Measurements from ENCODE around the gene KANSL3. TPM values are rescaled to one million over a fixed set of nuclear protein-coding genes. Genes with fewer than 3 reads are reported as not detected.
A peak's percentile ranks its signal among the peaks of the same experiment; 100 is the strongest.
"Not testable (repeated sequence)": the region's sequence is repeated elsewhere in the genome, so short reads cannot be mapped to it uniquely, and the experiment has no call there.

KANSL3 gene
- total RNA-seq, 1 donor from 2014 or later, result 36.3 TPM

- Mint-ChIP-seq H3K4me1 (ENCODE audit: unreplicated experiment) (peaks cover 3% of the 10 kb centered on the region), H3K9me3 (ENCODE audit: unreplicated experiment) (no peaks in the 10 kb centered on the region), H3K27ac (ENCODE audit: unreplicated experiment) (no peak overlapping the region), H3K4me3 (ENCODE audit: unreplicated experiment) (no peak overlapping the region), H3K27me3 (ENCODE audit: unreplicated experiment) (peaks cover 2% of the 10 kb centered on the region), H3K36me3 (ENCODE audit: low read depth, unreplicated experiment) (peaks cover 4% of the 10 kb centered on the region)
- DNase-seq (ENCODE audit: low spot score), result no peak
- no peak for TF ChIP-seq CTCF (IDR thresholded peaks at IDR 0.05; ENCODE audit: unreplicated experiment)
These were observed 17.4 kb upstream of the KANSL3 start for GRCh38 chr2:96655526-96655925.

GRCh38 chr2:96654791-96655190 lies 16.7 kb upstream of the KANSL3 start:
- H3K4me3 Mint-ChIP-seq (ENCODE audit: unreplicated experiment); H3K27me3 Mint-ChIP-seq (ENCODE audit: unreplicated experiment); H3K36me3 Mint-ChIP-seq (ENCODE audit: low read depth, unreplicated experiment); DNase-seq (ENCODE audit: low spot score); H3K4me1 Mint-ChIP-seq (ENCODE audit: unreplicated experiment); H3K27ac Mint-ChIP-seq (ENCODE audit: unreplicated experiment); H3K9me3 Mint-ChIP-seq (ENCODE audit: unreplicated experiment): not testable (repeated sequence)

- H3K36me3 Mint-ChIP-seq (ENCODE audit: low read depth, unreplicated experiment), result peaks cover 9% of the 10 kb centered on the region
- H3K27me3 Mint-ChIP-seq (ENCODE audit: unreplicated experiment), result peaks cover 2% of the 10 kb centered on the region
- no peaks in the 10 kb centered on the region for H3K9me3 Mint-ChIP-seq (ENCODE audit: unreplicated experiment)
- peaks cover 3% of the 10 kb centered on the region for H3K4me1 Mint-ChIP-seq (ENCODE audit: unreplicated experiment)
- TF ChIP-seq CTCF (IDR thresholded peaks at IDR 0.05; ENCODE audit: unreplicated experiment), result no peak
- no peak overlapping the region for H3K4me3 Mint-ChIP-seq (ENCODE audit: unreplicated experiment)
- DNase-seq (ENCODE audit: low spot score), result no peak
- H3K27ac Mint-ChIP-seq (ENCODE audit: unreplicated experiment), result no peak overlapping the region
These were observed 13.7 kb upstream of the KANSL3 start for GRCh38 chr2:96651793-96652192.

- DNase-seq (ENCODE audit: low spot score), result no peak
- no peaks in the 10 kb centered on the region for H3K9me3 Mint-ChIP-seq (ENCODE audit: unreplicated experiment)
- H3K4me3 Mint-ChIP-seq (ENCODE audit: unreplicated experiment), result no peak overlapping the region
- H3K27ac Mint-ChIP-seq (ENCODE audit: unreplicated experiment), result no peak overlapping the region
- H3K36me3 Mint-ChIP-seq (ENCODE audit: low read depth, unreplicated experiment), result peaks cover 9% of the 10 kb centered on the region
- H3K27me3 Mint-ChIP-seq (ENCODE audit: unreplicated experiment), result peaks cover 2% of the 10 kb centered on the region
- H3K4me1 Mint-ChIP-seq (ENCODE audit: unreplicated experiment), result peaks cover 3% of the 10 kb centered on the region
- no peak for TF ChIP-seq CTCF (IDR thresholded peaks at IDR 0.05; ENCODE audit: unreplicated experiment)
These were observed 11.2 kb upstream of the KANSL3 start for GRCh38 chr2:96649342-96649741.

GRCh38 chr2:96648306-96648930 lies 10.3 kb upstream of the KANSL3 start:
- H3K36me3 Mint-ChIP-seq (ENCODE audit: low read depth, unreplicated experiment), result peaks cover 9% of the 10 kb centered on the region
- H3K4me1 Mint-ChIP-seq (ENCODE audit: unreplicated experiment), result no peaks in the 10 kb centered on the region
- peaks cover 2% of the 10 kb centered on the region for H3K27me3 Mint-ChIP-seq (ENCODE audit: unreplicated experiment)
- no peak for TF ChIP-seq CTCF (IDR thresholded peaks at IDR 0.05; ENCODE audit: unreplicated experiment)
- H3K9me3 Mint-ChIP-seq (ENCODE audit: unreplicated experiment), result no peaks in the 10 kb centered on the region
- H3K27ac Mint-ChIP-seq (ENCODE audit: unreplicated experiment), result no peak overlapping the region
- peak overlapping the region; percentile 65 for H3K4me3 Mint-ChIP-seq (ENCODE audit: unreplicated experiment)
- DNase-seq (ENCODE audit: low spot score), result no peak
